Hematopoietic multipotent progenitor cell treated with erythropoietin and hydrocortisone succinate and interleukin-3 and kit ligand, for 17 days (in vitro differentiated cells): ENCODE measurements around the gene NPHP4.

Source experiments
- DNase-seq: peaks from one replicate; pipeline ENCODE4 v3.0.0-alpha.2; 2015; ENCODE audit warnings: low spot score

Gene NPHP4

GRCh38 chr1:5971471-5972197 is 20.6 kb downstream of the NPHP4 start:
- DNase-seq = no peak

- no peak for DNase-seq
Measured at GRCh38 chr1:5970610-5971273, 21.5 kb downstream of the NPHP4 start.

GRCh38 chr1:5969168-5969567 is 23.1 kb downstream of the NPHP4 start:
- no peak for DNase-seq

DNA sequence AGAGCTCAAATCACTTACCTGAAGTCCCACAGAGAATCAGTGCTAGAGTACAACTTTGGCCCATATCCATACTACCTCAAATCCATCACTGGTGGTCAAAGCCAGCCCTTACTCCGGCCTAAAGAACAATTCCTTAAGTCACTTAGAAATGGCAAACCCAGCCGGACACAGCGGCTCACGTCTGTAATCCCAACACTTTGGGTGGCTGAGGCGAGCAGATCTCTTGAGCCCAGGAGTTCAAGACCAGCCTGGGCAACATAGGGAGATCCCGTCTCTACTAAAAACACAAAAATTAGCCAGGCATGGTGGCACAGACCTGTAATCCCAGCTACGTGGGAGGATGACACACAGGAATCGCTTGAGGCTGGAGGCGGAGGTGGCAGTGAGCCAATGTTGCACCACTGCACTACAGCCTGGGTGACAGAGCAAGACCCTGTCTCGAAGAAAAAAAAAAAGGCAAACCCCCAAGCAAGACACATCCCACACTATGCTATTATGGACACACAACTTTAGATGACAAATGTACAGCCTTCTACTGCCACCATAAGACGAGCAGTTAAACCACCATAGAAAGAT is 24.0 kb downstream of the NPHP4 start:
- no peak for DNase-seq

- DNase-seq = no peak
Measured at GRCh38 chr1:5967351-5968160, 24.7 kb downstream of the NPHP4 start.

DNA sequence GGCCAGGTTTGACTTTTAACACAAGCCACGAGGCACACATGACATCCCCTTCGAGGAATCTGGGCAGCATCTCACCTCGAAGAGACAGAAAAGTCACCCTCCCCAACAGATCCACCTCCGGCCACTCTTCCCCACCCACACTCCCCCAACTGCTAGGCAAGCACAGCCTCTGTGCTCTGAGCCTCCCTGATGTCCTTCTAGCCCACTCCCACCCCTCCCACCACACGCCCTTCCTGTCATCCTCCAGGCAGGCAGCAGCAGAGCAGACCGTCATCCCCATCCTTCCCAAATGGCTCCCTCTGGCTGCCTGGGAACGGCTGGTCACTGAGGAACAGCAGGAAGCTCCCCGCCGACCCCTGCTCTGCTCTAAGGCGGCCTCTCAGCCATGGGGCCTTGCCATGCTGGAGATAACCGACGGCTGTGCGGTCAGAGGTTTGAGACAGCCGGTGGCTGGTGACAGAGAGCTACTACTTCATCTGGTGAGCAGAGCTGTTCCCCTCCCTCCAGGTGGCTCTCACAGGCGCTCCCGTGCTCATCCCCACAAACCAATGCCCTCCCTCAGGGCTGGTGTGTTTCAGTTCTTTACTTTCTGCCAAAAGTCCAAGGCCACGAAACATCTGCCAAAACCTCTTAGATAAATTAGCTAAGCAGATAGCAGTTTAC is 25.6 kb downstream of the NPHP4 start:
- no peak for DNase-seq

GRCh38 chr1:5965586-5966131 is 26.6 kb downstream of the NPHP4 start:
- no peak for DNase-seq

DNA sequence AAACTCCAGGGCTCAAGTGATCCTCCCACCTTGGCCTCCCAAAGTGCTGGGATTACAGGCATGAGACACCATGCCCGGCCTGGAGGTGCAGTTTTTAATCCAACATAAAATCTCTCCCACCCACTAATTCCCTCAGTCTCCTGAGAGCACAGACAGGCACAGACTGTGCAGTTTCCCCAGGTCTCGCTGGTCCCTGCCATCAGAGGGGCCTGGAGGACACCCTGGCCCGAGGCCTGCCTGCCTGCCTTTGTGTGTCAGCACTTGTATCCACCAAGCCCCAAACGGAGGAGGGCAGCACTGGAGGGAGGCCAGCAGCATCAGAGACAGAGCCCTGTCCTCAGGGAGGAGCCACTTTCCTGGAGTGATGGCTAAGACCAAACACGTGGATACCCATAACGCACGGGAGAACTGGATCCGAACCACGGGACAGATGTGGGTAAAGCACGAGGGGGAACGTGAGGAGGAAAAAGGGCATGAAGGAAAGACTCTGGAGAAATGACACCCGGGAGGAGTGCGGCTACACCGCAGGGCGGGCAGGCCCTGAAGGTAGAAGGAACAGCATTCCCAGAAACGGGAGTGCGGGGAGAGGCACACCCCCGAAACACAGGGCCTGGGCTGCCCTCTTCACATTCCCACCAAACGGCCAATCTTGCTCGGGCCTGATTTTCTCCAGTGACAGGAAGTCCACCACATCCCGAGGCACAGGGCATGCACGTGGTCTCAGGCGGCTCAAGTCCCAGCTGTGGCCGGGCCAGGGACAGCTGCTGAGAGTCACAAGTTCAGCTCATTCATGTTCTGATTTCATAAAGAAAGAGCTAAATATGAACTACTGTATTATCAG is 29.7 kb downstream of the NPHP4 start:
- no peak for DNase-seq

GRCh38 chr1:5961601-5962000 is 30.6 kb downstream of the NPHP4 start:
- DNase-seq = no peak

DNA sequence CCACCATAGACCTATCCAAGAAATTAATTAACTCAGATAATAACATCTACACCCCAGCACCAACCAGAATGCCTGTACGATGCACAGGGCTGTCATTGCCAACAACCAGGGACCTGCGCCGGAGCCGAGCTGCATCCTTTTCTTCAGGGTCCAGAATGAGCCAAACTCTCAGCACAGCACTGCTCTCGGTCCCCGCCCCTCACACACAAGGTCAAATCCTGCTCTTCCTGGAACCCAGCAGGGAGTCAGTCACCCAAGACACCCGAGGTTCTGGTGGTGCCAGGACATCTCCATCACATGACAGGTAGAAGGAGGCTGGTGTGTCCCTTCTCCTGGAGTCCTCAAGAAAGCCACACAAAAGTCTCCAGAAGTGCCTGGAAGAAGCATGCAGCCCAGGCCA is 31.9 kb downstream of the NPHP4 start:
- DNase-seq = no peak

- no peak for DNase-seq
Measured at GRCh38 chr1:5959667-5960230, 32.5 kb downstream of the NPHP4 start.

DNA sequence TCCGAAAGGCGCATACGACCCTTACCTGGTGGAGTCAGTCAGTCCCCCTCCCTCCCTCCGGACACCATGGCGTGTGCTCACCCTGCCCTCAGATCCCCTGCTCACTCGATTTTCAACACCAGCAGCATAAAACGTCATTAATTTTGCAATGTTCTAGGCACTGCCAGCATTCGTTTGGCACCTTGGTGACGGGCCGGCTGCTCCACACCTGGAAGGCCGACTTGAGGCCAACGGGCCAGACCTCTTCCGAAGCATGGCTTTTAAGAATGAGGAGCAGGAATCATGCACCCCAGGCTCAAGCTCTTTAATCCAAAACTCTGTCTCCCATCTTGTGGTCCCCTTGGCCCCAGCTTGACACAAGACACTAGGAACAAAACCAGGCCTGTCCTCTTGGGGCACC is 33.1 kb downstream of the NPHP4 start:
- DNase-seq = no peak

GRCh38 chr1:5956022-5956830 is 36.0 kb downstream of the NPHP4 start:
- DNase-seq = no peak

GRCh38 chr1:5955479-5955977 is 36.7 kb downstream of the NPHP4 start:
- no peak for DNase-seq

DNA sequence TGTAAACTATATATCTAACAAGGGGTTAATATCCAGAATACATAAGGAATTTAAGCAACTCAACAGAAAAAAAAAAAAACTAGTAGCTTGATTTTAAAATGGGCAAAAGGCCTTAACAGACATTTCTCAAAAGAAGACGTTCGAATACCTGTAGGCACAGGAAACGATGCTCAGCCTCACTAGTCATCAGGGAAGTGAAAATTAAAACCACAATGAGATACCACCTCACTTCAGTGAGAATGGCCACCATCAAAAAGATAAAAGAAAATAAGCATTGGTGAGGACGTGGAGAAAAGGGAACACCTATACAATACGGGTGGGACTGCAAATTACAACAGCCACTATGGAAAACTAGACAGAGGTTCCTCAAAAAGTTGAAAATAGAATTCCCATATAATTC is 37.3 kb downstream of the NPHP4 start:
- no peak for DNase-seq

DNA sequence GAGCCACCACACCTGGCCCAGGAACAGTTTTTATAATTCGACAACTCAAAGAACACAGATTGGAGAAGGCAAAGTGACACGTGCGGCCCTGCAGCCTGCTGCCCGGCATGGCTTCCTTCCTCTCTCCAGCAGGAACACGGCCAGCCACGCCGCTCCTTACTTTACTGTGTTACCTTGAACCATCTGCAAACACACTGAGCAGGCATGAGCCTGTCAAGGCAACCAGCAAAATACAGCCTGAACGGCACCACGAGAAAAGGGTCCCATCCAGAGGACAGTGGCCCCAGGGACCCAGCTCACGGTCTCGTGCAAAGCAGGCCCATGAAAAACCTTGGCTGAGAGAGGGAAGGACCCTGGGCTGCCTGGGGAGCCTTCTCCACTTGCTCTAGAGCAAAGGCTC is 38.8 kb downstream of the NPHP4 start:
- DNase-seq = no peak

- no peak for DNase-seq
Measured at GRCh38 chr1:5951846-5952410, 40.3 kb downstream of the NPHP4 start.

DNA sequence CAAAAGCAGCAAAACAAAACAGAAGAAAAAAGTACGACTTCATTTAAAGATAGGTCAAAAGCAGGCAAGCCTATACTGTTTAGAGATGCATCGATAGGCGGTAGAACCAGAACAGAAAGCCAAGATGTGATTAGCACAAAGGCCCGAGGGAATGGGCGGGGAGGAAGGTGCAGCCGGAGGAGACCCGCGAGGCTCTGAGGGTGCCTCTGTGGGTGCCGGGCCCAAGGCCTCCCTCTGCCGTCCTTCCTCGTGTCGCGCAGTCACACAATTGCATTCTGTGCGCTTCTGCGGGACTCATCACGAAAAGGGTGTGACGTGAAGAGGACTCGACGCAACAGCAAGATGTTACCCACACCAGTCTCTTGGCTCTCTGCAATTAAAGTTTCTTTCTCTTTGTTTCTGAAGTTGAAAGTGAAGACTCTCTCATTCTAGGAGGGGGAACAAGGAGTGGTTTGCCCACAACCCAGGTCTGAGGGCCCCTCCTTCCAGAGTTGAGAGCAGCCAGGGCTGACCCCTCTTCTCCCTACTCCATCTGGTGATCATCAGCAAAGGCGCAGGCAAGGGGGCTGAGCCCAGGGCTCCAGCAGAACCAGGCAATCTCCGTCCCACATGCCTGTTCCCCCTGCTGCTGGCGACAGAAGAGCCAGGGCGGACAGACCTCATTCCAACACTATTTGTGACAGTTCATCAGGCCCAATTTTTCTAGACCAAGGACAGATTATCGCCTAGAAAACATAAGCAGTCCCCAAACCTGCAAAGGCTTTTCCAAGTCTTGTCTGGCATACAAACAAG is 41.0 kb downstream of the NPHP4 start:
- DNase-seq = no peak
